COLO668 (cell line): ENCODE measurements around the gene COMMD10.

Experiments used
- DNase-seq: peaks from one replicate; lab custom pipeline; 2025; ENCODE audit not compliant: unreplicated experiment; lab: John Stamatoyannopoulos, UW

Gene COMMD10

GRCh38 chr5:116209166-116209565 lies 124.3 kb downstream of the COMMD10 start:
- no peak for DNase-seq

GRCh38 chr5:116212225-116212624 lies 127.4 kb downstream of the COMMD10 start:
- no peak for DNase-seq

GRCh38 chr5:116216246-116216645 lies 131.4 kb downstream of the COMMD10 start:
- no peak for DNase-seq

- no peak for DNase-seq
These were observed 140.6 kb downstream of the COMMD10 start for GRCh38 chr5:116225281-116225922.

- no peak for DNase-seq
These were observed 144.4 kb downstream of the COMMD10 start for GRCh38 chr5:116229131-116229689.

- DNase-seq: no peak
These were observed 146.5 kb downstream of the COMMD10 start for GRCh38 chr5:116231288-116231687.

- DNase-seq: no peak
These were observed 149.9 kb downstream of the COMMD10 start for GRCh38 chr5:116234681-116235080.

- no peak for DNase-seq
These were observed 153.2 kb downstream of the COMMD10 start for GRCh38 chr5:116237917-116238500.

- no peak for DNase-seq
These were observed 157.5 kb downstream of the COMMD10 start for GRCh38 chr5:116242343-116242742.

- DNase-seq: no peak
These were observed 163.6 kb downstream of the COMMD10 start for GRCh38 chr5:116248432-116248831.

- DNase-seq: no peak
These were observed 164.8 kb downstream of the COMMD10 start for GRCh38 chr5:116249648-116250047.

GRCh38 chr5:116256717-116257116 lies 171.9 kb downstream of the COMMD10 start:
- no peak for DNase-seq

GRCh38 chr5:116265471-116265870 lies 180.6 kb downstream of the COMMD10 start:
- no peak for DNase-seq

- no peak for DNase-seq
These were observed 186.7 kb downstream of the COMMD10 start for GRCh38 chr5:116271446-116272025.

GRCh38 chr5:116272281-116272941 lies 187.6 kb downstream of the COMMD10 start:
- no peak for DNase-seq

- DNase-seq: no peak
These were observed 188.8 kb downstream of the COMMD10 start for GRCh38 chr5:116273448-116274242.

GRCh38 chr5:116274251-116274650 lies 189.4 kb downstream of the COMMD10 start:
- DNase-seq: no peak

GRCh38 chr5:116275282-116275681 lies 190.5 kb downstream of the COMMD10 start:
- DNase-seq: no peak

- DNase-seq: no peak
These were observed 192.1 kb downstream of the COMMD10 start for GRCh38 chr5:116276952-116277351.

- no peak for DNase-seq
These were observed 195.5 kb downstream of the COMMD10 start for GRCh38 chr5:116280149-116280803.
